Fibroblast of lung (primary cell): ENCODE results near the gene NAB2.

Experiments used
- EZH2 ChIP-seq: IDR thresholded peaks from 2 replicates; pipeline ENCODE4 v1.5.1; 2012; ENCODE audit warnings: low read length, control low read depth, mild to moderate bottlenecking; ENCODE audit errors: missing control alignments
- TF ChIP-seq, protein P1 (sequence below), 2 donors: IDR thresholded peaks in 1 of 2; conservative IDR thresholded peaks in 1 of 2; 1 replicate in 1 of 2; 2 replicates in 1 of 2; pipeline ENCODE4 v1.5.1; 2011 to 2012; ENCODE audit warnings: low read length in 2 of 2, control low read depth in 1 of 2, inconsistent platforms in 1 of 2, low read depth in 1 of 2, mild to moderate bottlenecking in 1 of 2

- TF ChIP-seq, protein P1, sequence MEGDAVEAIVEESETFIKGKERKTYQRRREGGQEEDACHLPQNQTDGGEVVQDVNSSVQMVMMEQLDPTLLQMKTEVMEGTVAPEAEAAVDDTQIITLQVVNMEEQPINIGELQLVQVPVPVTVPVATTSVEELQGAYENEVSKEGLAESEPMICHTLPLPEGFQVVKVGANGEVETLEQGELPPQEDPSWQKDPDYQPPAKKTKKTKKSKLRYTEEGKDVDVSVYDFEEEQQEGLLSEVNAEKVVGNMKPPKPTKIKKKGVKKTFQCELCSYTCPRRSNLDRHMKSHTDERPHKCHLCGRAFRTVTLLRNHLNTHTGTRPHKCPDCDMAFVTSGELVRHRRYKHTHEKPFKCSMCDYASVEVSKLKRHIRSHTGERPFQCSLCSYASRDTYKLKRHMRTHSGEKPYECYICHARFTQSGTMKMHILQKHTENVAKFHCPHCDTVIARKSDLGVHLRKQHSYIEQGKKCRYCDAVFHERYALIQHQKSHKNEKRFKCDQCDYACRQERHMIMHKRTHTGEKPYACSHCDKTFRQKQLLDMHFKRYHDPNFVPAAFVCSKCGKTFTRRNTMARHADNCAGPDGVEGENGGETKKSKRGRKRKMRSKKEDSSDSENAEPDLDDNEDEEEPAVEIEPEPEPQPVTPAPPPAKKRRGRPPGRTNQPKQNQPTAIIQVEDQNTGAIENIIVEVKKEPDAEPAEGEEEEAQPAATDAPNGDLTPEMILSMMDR (conservative IDR thresholded peaks at IDR 0.05 in 1 of 2, IDR thresholded peaks at IDR 0.05 in 1 of 2; ENCODE audit: low read depth in 1 of 2, low read length in 2 of 2), result no peak
- TF ChIP-seq EZH2, result no peak
Measured at GRCh38 chr12:57097554-57097835, 8.6 kb downstream of the NAB2 start.
